Left renal pelvis (tissue), 4 donors: Measurements from ENCODE around the gene AFG3L2. TPM values are rescaled to one million over a fixed set of nuclear protein-coding genes. Genes with fewer than 3 reads are reported as not detected.

Source experiments
- DNase-seq, 4 donors: peaks; one replicate each; pipeline ENCODE4 v3.0.0-alpha.2; 2013; ENCODE audit warnings: low read depth in 4 of 4, low spot score in 3 of 4
- polyA plus RNA-seq, 4 donors: library from polyadenylated mRNA; unstranded; fragments of 120-200 nt; gene quantifications; one replicate each; pipeline ENCODE4 v1.2.1, GENCODE V29; 2013; ENCODE audit not compliant: insufficient read length in 4 of 4

Gene AFG3L2
- polyA plus RNA-seq, 4 donors = 37.3 to 78.5 (median 71.1) TPM

GRCh38 chr18:12362473-12363174 lies 14.4 kb downstream of the AFG3L2 start:
- DNase-seq = no peak

- no peak for DNase-seq
Observed at GRCh38 chr18:12361770-12362378, 15.2 kb downstream of the AFG3L2 start.

- no peak for DNase-seq
Observed at GRCh38 chr18:12359515-12359927, 17.5 kb downstream of the AFG3L2 start.

- DNase-seq = no peak
Observed at GRCh38 chr18:12352188-12352587, 24.8 kb downstream of the AFG3L2 start.

- DNase-seq = no peak
Observed at GRCh38 chr18:12347895-12348294, 29.1 kb downstream of the AFG3L2 start.

- DNase-seq = no peak
Observed at GRCh38 chr18:12346240-12346565, 30.8 kb downstream of the AFG3L2 start.

- DNase-seq = no peak
Observed at GRCh38 chr18:12345491-12346239, 31.4 kb downstream of the AFG3L2 start.

GRCh38 chr18:12342661-12343060 lies 34.4 kb downstream of the AFG3L2 start:
- no peak for DNase-seq

GRCh38 chr18:12340945-12341660 lies 35.9 kb downstream of the AFG3L2 start:
- DNase-seq = no peak

GRCh38 chr18:12338382-12338781 lies 38.6 kb downstream of the AFG3L2 start:
- no peak for DNase-seq

- no peak for DNase-seq
Observed at GRCh38 chr18:12336887-12337286, 40.1 kb downstream of the AFG3L2 start.

GRCh38 chr18:12336171-12336613 lies 40.8 kb downstream of the AFG3L2 start:
- no peak for DNase-seq

GRCh38 chr18:12335503-12335902 lies 41.5 kb downstream of the AFG3L2 start:
- DNase-seq = no peak

- DNase-seq = no peak
Observed at GRCh38 chr18:12334863-12335262, 42.2 kb downstream of the AFG3L2 start.

GRCh38 chr18:12334366-12334808 lies 42.6 kb downstream of the AFG3L2 start:
- DNase-seq = no peak

- DNase-seq = no peak
Observed at GRCh38 chr18:12333506-12334290, 43.3 kb downstream of the AFG3L2 start.

- no peak for DNase-seq
Observed at GRCh38 chr18:12330766-12331165, 46.3 kb downstream of the AFG3L2 start.

- no peak for DNase-seq
Observed at GRCh38 chr18:12329125-12329698, 47.8 kb downstream of the AFG3L2 start.

GRCh38 chr18:12328179-12328823 lies 48.7 kb downstream of the AFG3L2 start:
- no peak for DNase-seq
